H9 (cell line): ENCODE data around the gene PPP1R8. TPM values are rescaled to one million over a fixed set of nuclear protein-coding genes. Genes with fewer than 3 reads are reported as not detected.

Source experiments
- DNase-seq: peaks from one replicate; pipeline ENCODE4 v3.0.0-alpha.2; 2017
- H2AFZ ChIP-seq: one replicate; pipeline ENCODE4 v1.6.1; 2013; ENCODE audit warnings: mild to moderate bottlenecking, low read length, control low read depth, moderate library complexity
- H2AK5ac ChIP-seq: 2 replicates; pipeline ENCODE4 v1.6.1; 2013; ENCODE audit warnings: low read length, control low read depth, mixed read lengths; ENCODE audit not compliant: insufficient read length
- H2BK120ac ChIP-seq: one replicate; pipeline ENCODE4 v1.6.1; 2013; ENCODE audit warnings: low read depth, mild to moderate bottlenecking, low read length, control low read depth, inconsistent platforms; ENCODE audit not compliant: poor library complexity, severe bottlenecking
- H2BK12ac ChIP-seq: 2 replicates; pipeline ENCODE4 v1.6.1; 2013; ENCODE audit warnings: low read length, control low read depth, mixed read lengths, low read depth; ENCODE audit not compliant: insufficient read length
- H2BK15ac ChIP-seq: 2 replicates; pipeline ENCODE4 v1.6.1; 2013; ENCODE audit warnings: low read depth, low read length, control low read depth
- H2BK20ac ChIP-seq: one replicate; pipeline ENCODE4 v1.6.1; 2013; ENCODE audit warnings: low read depth, mild to moderate bottlenecking, low read length, control low read depth, inconsistent platforms; ENCODE audit not compliant: poor library complexity, severe bottlenecking
- H2BK5ac ChIP-seq: 2 replicates; pipeline ENCODE4 v1.6.1; 2013; ENCODE audit warnings: low read length, control low read depth, mixed read lengths; ENCODE audit not compliant: insufficient read length
- H3K14ac ChIP-seq: 2 replicates; pipeline ENCODE4 v1.6.1; 2013; ENCODE audit warnings: low read length, control low read depth; ENCODE audit not compliant: insufficient read depth
- H3K18ac ChIP-seq: 2 replicates; pipeline ENCODE4 v1.6.1; 2013; ENCODE audit warnings: low read depth, mild to moderate bottlenecking, mixed read lengths, low read length, control low read depth; ENCODE audit not compliant: insufficient read length
- H3K23ac ChIP-seq: 2 replicates; pipeline ENCODE4 v1.6.1; 2013; ENCODE audit warnings: low read length, control low read depth, mixed read lengths, low read depth; ENCODE audit not compliant: insufficient read length
- H3K23me2 ChIP-seq: 2 replicates; pipeline ENCODE4 v1.6.1; 2013; ENCODE audit warnings: low read depth, mild to moderate bottlenecking, mixed read lengths, low read length, control low read depth; ENCODE audit not compliant: insufficient read length, poor library complexity, severe bottlenecking
- H3K27ac ChIP-seq: 2 replicates; pipeline ENCODE4 v1.5.1; 2013; ENCODE audit warnings: low read length, control low read depth, mixed read lengths, low read depth; ENCODE audit not compliant: insufficient read length
- H3K27me3 ChIP-seq: 2 replicates; pipeline ENCODE4 v1.6.1; 2013; ENCODE audit warnings: low read length, control low read depth, inconsistent platforms; ENCODE audit not compliant: insufficient read depth
- H3K4ac ChIP-seq: 2 replicates; pipeline ENCODE4 v1.6.1; 2013; ENCODE audit warnings: low read depth, mild to moderate bottlenecking, control low read depth, inconsistent platforms, low read length, moderate library complexity
- H3K4me1 ChIP-seq: 2 replicates; pipeline ENCODE4 v1.6.1; 2013; ENCODE audit warnings: low read length, control low read depth, inconsistent platforms; ENCODE audit not compliant: insufficient read depth
- H3K4me2 ChIP-seq: 2 replicates; pipeline ENCODE4 v1.6.1; 2013; ENCODE audit warnings: low read length, control low read depth, mixed read lengths; ENCODE audit not compliant: insufficient read length, insufficient read depth
- H3K56ac ChIP-seq: 2 replicates; pipeline ENCODE4 v1.6.1; 2013; ENCODE audit warnings: low read depth, mild to moderate bottlenecking, mixed read lengths, low read length, control low read depth; ENCODE audit not compliant: insufficient read length
- H3K79me1 ChIP-seq: 2 replicates; pipeline ENCODE4 v1.6.1; 2013; ENCODE audit warnings: low read depth, mild to moderate bottlenecking, moderate library complexity, low read length, control low read depth, inconsistent platforms; ENCODE audit not compliant: insufficient read depth, poor library complexity, severe bottlenecking
- H3K79me2 ChIP-seq: 2 replicates; pipeline ENCODE4 v1.6.1; 2013; ENCODE audit warnings: low read length, control low read depth, inconsistent platforms; ENCODE audit not compliant: insufficient read depth
- H3K9ac ChIP-seq: 2 replicates; pipeline ENCODE4 v1.6.1; 2013; ENCODE audit warnings: low read length, control low read depth, mixed read lengths; ENCODE audit not compliant: insufficient read length; ENCODE audit errors: extremely low read depth
- H3K9me3 ChIP-seq: one replicate; pipeline ENCODE4 v1.6.1; 2013; ENCODE audit warnings: low read depth, low read length, inconsistent platforms; ENCODE audit not compliant: control insufficient read depth
- H3T11ph ChIP-seq: one replicate; pipeline ENCODE4 v1.6.1; 2013; ENCODE audit warnings: mild to moderate bottlenecking, low read length, control low read depth, inconsistent platforms
- H4K20me1 ChIP-seq: one replicate; pipeline ENCODE4 v1.6.1; 2013; ENCODE audit not compliant: control insufficient read depth, insufficient read length, insufficient read depth
- H4K5ac ChIP-seq: 2 replicates; pipeline ENCODE4 v1.6.1; 2013; ENCODE audit warnings: low read depth, mild to moderate bottlenecking, mixed read lengths, low read length, control low read depth; ENCODE audit not compliant: insufficient read length
- H4K8ac ChIP-seq: replicated peaks from 2 replicates; pipeline ENCODE4 v1.6.1; 2013; ENCODE audit warnings: low read length, control low read depth, mixed read lengths, low read depth; ENCODE audit not compliant: insufficient read length
- H4K91ac ChIP-seq: 2 replicates; pipeline ENCODE4 v1.6.1; 2013; ENCODE audit warnings: low read depth, mild to moderate bottlenecking, moderate library complexity, mixed read lengths, low read length, control low read depth; ENCODE audit not compliant: insufficient read length
- H3K27ac Mint-ChIP-seq, 3 experiments: 2 replicates in 2 of 3; 3 replicates in 1 of 3; pipeline ENCODE4 v1.8.0; 2020 to 2021; ENCODE audit warnings: mixed read lengths in 3 of 3, mild to moderate bottlenecking in 1 of 3, moderate library complexity in 1 of 3
- H3K27me3 Mint-ChIP-seq: 2 replicates; pipeline ENCODE4 v1.8.0; 2021; ENCODE audit warnings: low read depth, mild to moderate bottlenecking, moderate library complexity, mixed read lengths
- H3K36me3 Mint-ChIP-seq, 3 experiments: 2 replicates in 2 of 3; 3 replicates in 1 of 3; pipeline ENCODE4 v1.8.0; 2020 to 2021; ENCODE audit warnings: low read depth in 3 of 3, mixed read lengths in 3 of 3; ENCODE audit not compliant: insufficient read depth in 1 of 3
- H3K4me1 Mint-ChIP-seq, 2 experiments: 2 replicates each; pipeline ENCODE4 v1.8.0; 2020; ENCODE audit warnings: mixed read lengths in 2 of 2
- H3K4me3 Mint-ChIP-seq, 2 experiments: 2 replicates in 1 of 2; 3 replicates in 1 of 2; pipeline ENCODE4 v1.8.0; 2020 to 2021; ENCODE audit warnings: mild to moderate bottlenecking in 2 of 2, mixed read lengths in 2 of 2, moderate library complexity in 1 of 2
- H3K9me3 Mint-ChIP-seq, 2 experiments: 2 replicates in 1 of 2; 3 replicates in 1 of 2; pipeline ENCODE4 v1.8.0; 2020; ENCODE audit warnings: mild to moderate bottlenecking in 2 of 2, mixed read lengths in 2 of 2, moderate library complexity in 1 of 2
- CTCF ChIP-seq: fragments of 200-600 bp; sonication (generic); conservative IDR thresholded peaks from 3 replicates; pipeline ENCODE4 v1.8.0; 2021; ENCODE audit warnings: antibody characterized with exemption, mild to moderate bottlenecking
- WGBS: extraction: QIAGEN DNeasy Blood & Tissue Kit; methylation state at CpG from one replicate; pipeline ENCODE4 v1.1.7; 2013; ENCODE audit warnings: missing lambda C conversion rate, low lambda C conversion rate, mixed read lengths; ENCODE audit not compliant: insufficient read length; ENCODE audit errors: extremely low coverage; 5-methylcytosine and 5-hydroxymethylcytosine counted together
- total RNA-seq: library from RNA; stranded (reverse); gene quantifications from 2 replicates; pipeline ENCODE4 v1.2.1, GENCODE V29; 2021

Gene PPP1R8
- total RNA-seq, 1 experiment from 2014 or later = 58.8 TPM

GRCh38 chr1:27872059-27872801 is 41.6 kb downstream of the PPP1R8 start, which contains the start of gene THEMIS2:
TSS of gene THEMIS2 (plus strand) at chr1:27872544. CDS start at chr1:27872572, 28 bp downstream.
- no peak within 1 kb of the TSS for H2BK12ac ChIP-seq
- H3K27me3 ChIP-seq = no peaks in the 10 kb centered on the region
- no peaks in the 10 kb centered on the region; a peak in 1 of 5 replicates for H3K9me3 Mint-ChIP-seq
- H4K8ac ChIP-seq = no peak within 1 kb of the TSS
- no peak within 1 kb of the TSS for H2AFZ ChIP-seq
- no peak within 1 kb of the TSS for H3K27ac ChIP-seq
- H3K23ac ChIP-seq = no peak within 1 kb of the TSS
- H3K14ac ChIP-seq = no peak within 1 kb of the TSS
- H4K20me1 ChIP-seq = peaks cover 2% of the 10 kb centered on the region
- H3K9ac ChIP-seq = peak within 1 kb of the TSS; percentile 35
- no peak within 1 kb of the TSS for H4K5ac ChIP-seq
- H2BK5ac ChIP-seq = no peak within 1 kb of the TSS
- H3K56ac ChIP-seq = no peak within 1 kb of the TSS
- H3K4me1 ChIP-seq = no peaks in the 10 kb centered on the region; the same call in 1 of the 2 replicates
- no peak within 1 kb of the TSS for H3T11ph ChIP-seq
- peaks cover 6% of the 10 kb centered on the region for H3K23me2 ChIP-seq
- peak within 1 kb of the TSS in 1 of 3 experiments; percentile 66; a peak in 2 of 7 replicates for H3K27ac Mint-ChIP-seq
- peaks cover 0 to 9% (median 6%) of the 10 kb centered on the region in 3 experiments; a peak in 3 of 7 replicates for H3K36me3 Mint-ChIP-seq
- peaks cover 6 to 11% of the 10 kb centered on the region in 2 experiments for H3K4me1 Mint-ChIP-seq
- no peak for TF ChIP-seq CTCF
- no peak within 1 kb of the TSS for H2BK120ac ChIP-seq
- H3K9me3 ChIP-seq = no peaks in the 10 kb centered on the region
- H2AK5ac ChIP-seq = no peak within 1 kb of the TSS
- no peaks in the 10 kb centered on the region for H3K27me3 Mint-ChIP-seq
- no peaks in the 10 kb centered on the region for H3K79me2 ChIP-seq
- no peaks in the 10 kb centered on the region for H3K79me1 ChIP-seq
- H3K4ac ChIP-seq = no peak within 1 kb of the TSS
- H3K4me2 ChIP-seq = peak within 1 kb of the TSS; percentile 57
- no peak within 1 kb of the TSS for H2BK20ac ChIP-seq
- H3K4me3 Mint-ChIP-seq = peak within 1 kb of the TSS; percentile 76 to 86
- no peak within 1 kb of the TSS for H3K18ac ChIP-seq
- no peak within 1 kb of the TSS for H4K91ac ChIP-seq
- no CpG with 5 or more reads among the region's 53 CpGs for WGBS
- no peak within 1 kb of the TSS for H2BK15ac ChIP-seq
- peak; percentile 86 for DNase-seq
